Liver (tissue), 9 donors: ENCODE data around the gene P2RY13. TPM values are rescaled to one million over a fixed set of nuclear protein-coding genes. Genes with fewer than 3 reads are reported as not detected.

ENCODE experiments used
- DNase-seq: peaks from one replicate; pipeline ENCODE4 v3.0.0-alpha.2; 2017; ENCODE audit warnings: low spot score
- H3K27ac ChIP-seq, 2 donors: one replicate each; pipeline ENCODE4 v1.7.0; 2013; ENCODE audit warnings: inconsistent platforms in 2 of 2, low read length in 2 of 2, control low read depth in 1 of 2, low read depth in 1 of 2, mild to moderate bottlenecking in 1 of 2
- H3K27me3 ChIP-seq, 4 donors: one replicate each; pipeline versions ENCODE4 v1.6.1 to v1.7.0; 2013; ENCODE audit warnings: low read length in 3 of 4, inconsistent platforms in 1 of 4, mild to moderate bottlenecking in 1 of 4, moderate library complexity in 1 of 4; ENCODE audit not compliant: control insufficient read depth in 4 of 4, insufficient read depth in 4 of 4
- H3K36me3 ChIP-seq, 4 donors: one replicate each; pipeline versions ENCODE4 v1.6.1 to v1.7.0; 2013; ENCODE audit warnings: low read length in 3 of 4, mild to moderate bottlenecking in 3 of 4, low read depth in 1 of 4, moderate library complexity in 1 of 4; ENCODE audit not compliant: control insufficient read depth in 4 of 4, insufficient read depth in 3 of 4
- H3K4me1 ChIP-seq, 4 donors: one replicate each; pipeline versions ENCODE4 v1.6.1 to v1.7.0; 2013; ENCODE audit warnings: low read length in 3 of 4, mild to moderate bottlenecking in 3 of 4, moderate library complexity in 1 of 4; ENCODE audit not compliant: control insufficient read depth in 4 of 4, insufficient read depth in 4 of 4
- H3K4me3 ChIP-seq, 3 donors: one replicate each; pipeline versions ENCODE4 v1.6.1 to v1.7.0; 2013; ENCODE audit warnings: low read length in 3 of 3, control low read depth in 1 of 3, low read depth in 1 of 3, mild to moderate bottlenecking in 1 of 3
- H3K9ac ChIP-seq, 2 donors: one replicate each; pipeline ENCODE4 v1.7.0; 2013; ENCODE audit warnings: low read length in 2 of 2, mild to moderate bottlenecking in 2 of 2, moderate library complexity in 2 of 2, control low read depth in 1 of 2, low read depth in 1 of 2
- H3K9me3 ChIP-seq, 4 donors: one replicate each; pipeline versions ENCODE4 v1.6.1 to v1.7.0; 2013; ENCODE audit warnings: low read length in 3 of 4; ENCODE audit not compliant: control insufficient read depth in 4 of 4
- ATF3 ChIP-seq: IDR thresholded peaks from 2 replicates; pipeline ENCODE4 v1.6.1; 2016; ENCODE audit warnings: antibody characterized with exemption
- CTCF ChIP-seq: fragments of 150-350 bp; IDR thresholded peaks from 2 replicates; pipeline ENCODE4 v1.5.1; 2017; ENCODE audit warnings: improper control_type of control experiment, low read depth, low read length; ENCODE audit not compliant: missing input control
- EGR1 ChIP-seq, 2 donors: IDR thresholded peaks; 2 replicates each; pipeline ENCODE4 v1.6.1; 2016 to 2018; ENCODE audit warnings: antibody characterized with exemption in 2 of 2, low read depth in 2 of 2
- FOXA2 ChIP-seq: IDR thresholded peaks from 2 replicates; pipeline ENCODE4 v1.6.1; 2016; ENCODE audit warnings: antibody characterized with exemption
- GABPA ChIP-seq, 2 donors: IDR thresholded peaks in 1 of 2; conservative IDR thresholded peaks in 1 of 2; 2 replicates each; pipeline ENCODE4 v1.6.1; 2016; ENCODE audit warnings: antibody characterized with exemption in 2 of 2, mild to moderate bottlenecking in 1 of 2, moderate library complexity in 1 of 2
- HNF4A ChIP-seq, 2 donors: conservative IDR thresholded peaks; 2 replicates each; pipeline ENCODE4 v1.6.1; 2016; ENCODE audit warnings: antibody characterized with exemption in 2 of 2, mild to moderate bottlenecking in 2 of 2
- HNF4G ChIP-seq: IDR thresholded peaks from 2 replicates; pipeline ENCODE4 v1.6.1; 2016; ENCODE audit warnings: antibody characterized with exemption
- JUND ChIP-seq, 2 donors: IDR thresholded peaks; 2 replicates each; pipeline ENCODE4 v1.6.1; 2016; ENCODE audit warnings: antibody characterized with exemption in 2 of 2
- MAX ChIP-seq: IDR thresholded peaks from 2 replicates; pipeline ENCODE4 v1.6.1; 2016; ENCODE audit warnings: antibody characterized with exemption
- NR2F2 ChIP-seq: IDR thresholded peaks from 2 replicates; pipeline ENCODE4 v1.6.1; 2016; ENCODE audit warnings: antibody characterized with exemption
- REST ChIP-seq: IDR thresholded peaks from 2 replicates; pipeline ENCODE4 v1.6.1; 2016; ENCODE audit warnings: antibody characterized with exemption, mild to moderate bottlenecking
- RXRA ChIP-seq, 2 donors: IDR thresholded peaks; 2 replicates each; pipeline ENCODE4 v1.6.1; 2017 to 2018; ENCODE audit warnings: antibody characterized with exemption in 2 of 2, mild to moderate bottlenecking in 1 of 2
- SP1 ChIP-seq: IDR thresholded peaks from 2 replicates; pipeline ENCODE4 v1.6.1; 2018; ENCODE audit warnings: antibody characterized with exemption, mild to moderate bottlenecking
- TAF1 ChIP-seq: conservative IDR thresholded peaks from 2 replicates; pipeline ENCODE4 v1.6.1; 2016; ENCODE audit warnings: antibody characterized with exemption, mild to moderate bottlenecking
- YY1 ChIP-seq: IDR thresholded peaks from 2 replicates; pipeline ENCODE4 v1.6.1; 2016; ENCODE audit warnings: antibody characterized with exemption, mild to moderate bottlenecking
- ZBTB33 ChIP-seq: IDR thresholded peaks from 2 replicates; pipeline ENCODE4 v1.6.1; 2016; ENCODE audit warnings: antibody characterized with exemption
- WGBS: extraction: QIAGEN DNeasy Blood & Tissue Kit; methylation state at CpG from one replicate; pipeline ENCODE4 v1.1.7; 2013; 5-methylcytosine and 5-hydroxymethylcytosine counted together
- polyA plus RNA-seq, 2 donors: library from polyadenylated mRNA; stranded (reverse) in 1 of 2; unstranded in 1 of 2; fragments of 200-250 nt in 1 of 2; fragments of >200 nt in 1 of 2; fragmentation: Nextera tagmentation in 1 of 2; extraction: Ambion mirVana in 1 of 2; gene quantifications; one replicate each; pipeline versions ENCODE4 v1.2.1 to v1.2.3, GENCODE V29; 2013 to 2015
- total RNA-seq, 2 donors: library from RNA; depleted of rRNA; stranded (reverse); fragments of >200 nt; gene quantifications; one replicate each; pipeline ENCODE4 v1.2.3, GENCODE V29; 2014
- donor health status: healthy.
- donor health status: healthy.
- donor health status: healthy.
- donor health status: healthy.
- donor health status: healthy.

Gene P2RY13
- total and polyA plus RNA-seq, 4 donors = 1.3 to 6.1 (median 3.2) TPM

GRCh38 chr3:151306168-151306810 is 23.1 kb downstream of the P2RY13 start:
- H3K4me3 ChIP-seq = no peak overlapping the region
- no peak overlapping the region for H3K27ac ChIP-seq
- H3K9me3 ChIP-seq = no peaks in the 10 kb centered on the region
- H3K4me1 ChIP-seq = no peaks in the 10 kb centered on the region
- 89% methylated on average over 6 of the region's 6 CpGs for WGBS
- no peak overlapping the region for H3K9ac ChIP-seq
- no peak for DNase-seq
- H3K36me3 ChIP-seq = no peaks in the 10 kb centered on the region
- no peaks in the 10 kb centered on the region for H3K27me3 ChIP-seq
- TF ChIP-seq REST = no peak
- TF ChIP-seq RXRA (IDR thresholded peaks at IDR 0.05) = no peak
- TF ChIP-seq EGR1 (IDR thresholded peaks at IDR 0.05; ENCODE audit: low read depth in 2 of 2) = no peak
- TF ChIP-seq GABPA (IDR thresholded peaks at IDR 0.05 in 1 of 2, conservative IDR thresholded peaks at IDR 0.05 in 1 of 2) = no peak
- TF ChIP-seq ATF3 = no peak
- no peak for TF ChIP-seq HNF4A (conservative IDR thresholded peaks at IDR 0.05)
- no peak for TF ChIP-seq ZBTB33
- TF ChIP-seq HNF4G = no peak
- no peak for TF ChIP-seq MAX
- no peak for TF ChIP-seq NR2F2
- TF ChIP-seq JUND (IDR thresholded peaks at IDR 0.05) = no peak

GRCh38 chr3:151305775-151306151 is 23.6 kb downstream of the P2RY13 start:
- no peak overlapping the region for H3K9ac ChIP-seq
- H3K36me3 ChIP-seq = no peaks in the 10 kb centered on the region
- H3K27ac ChIP-seq = no peak overlapping the region
- no peak for TF ChIP-seq GABPA (IDR thresholded peaks at IDR 0.05 in 1 of 2, conservative IDR thresholded peaks at IDR 0.05 in 1 of 2)
- TF ChIP-seq MAX = no peak
- TF ChIP-seq RXRA (IDR thresholded peaks at IDR 0.05) = no peak
- TF ChIP-seq ZBTB33 = no peak
- TF ChIP-seq JUND (IDR thresholded peaks at IDR 0.05) = no peak
- no peak for TF ChIP-seq HNF4A (conservative IDR thresholded peaks at IDR 0.05)
- no peak for TF ChIP-seq NR2F2
- TF ChIP-seq SP1 = no peak
- TF ChIP-seq FOXA2 = no peak
- no peak for TF ChIP-seq CTCF
- TF ChIP-seq TAF1 = no peak
- TF ChIP-seq YY1 = no peak
- TF ChIP-seq REST = no peak
- 92% methylated on average over 4 of the region's 4 CpGs for WGBS
- H3K4me1 ChIP-seq = no peaks in the 10 kb centered on the region
- H3K9me3 ChIP-seq = no peaks in the 10 kb centered on the region
- no peak for DNase-seq
- no peaks in the 10 kb centered on the region for H3K27me3 ChIP-seq
- H3K4me3 ChIP-seq = no peak overlapping the region
